ENCODE results near the gene TIMM9. TPM values are rescaled to one million over a fixed set of nuclear protein-coding genes. Genes with fewer than 3 reads are reported as not detected.

TIMM9 gene
- polyA plus RNA-seq, 3 donors = 75.3 to 90.3 (median 85.2) TPM

Other genes starting within 250 kb of the TIMM9 start
- 100 to 1,000 TPM in 2 of 3 donors, 10 to 100 TPM in 1; 91.5 to 122 (median 100) TPM for gene ACTR10, start 227.4 kb downstream of the TIMM9 start, polyA plus RNA-seq (ENCODE audit: insufficient read length in 3 of 3)
- 100 to 1,000 TPM; 130 to 155 (median 155) TPM for gene PSMA3, start 182.7 kb downstream of the TIMM9 start, polyA plus RNA-seq (ENCODE audit: insufficient read length in 3 of 3)
- 10 to 100 TPM; 25.3 to 35.5 (median 33.3) TPM for gene ARID4A, start 129.0 kb downstream of the TIMM9 start, polyA plus RNA-seq (ENCODE audit: insufficient read length in 3 of 3)
- gene TOMM20L, start 31.6 kb downstream of the TIMM9 start, polyA plus RNA-seq (ENCODE audit: insufficient read length in 3 of 3) = 1 to 10 TPM; 1.1 to 2.1 (median 1.2) TPM
- gene KIAA0586, start 188 bp upstream of the TIMM9 start, polyA plus RNA-seq (ENCODE audit: insufficient read length in 3 of 3) = 10 to 100 TPM; 14.6 to 24.3 (median 19.7) TPM
- 10 to 100 TPM; 30.5 to 39.0 (median 34.5) TPM for gene DACT1, start 210.4 kb upstream of the TIMM9 start, polyA plus RNA-seq (ENCODE audit: insufficient read length in 3 of 3)

All from renal cortex interstitium (tissue), 3 donors.